ENCODE results near the gene DYNC2LI1. TPM values are rescaled to one million over a fixed set of nuclear protein-coding genes. Genes with fewer than 3 reads are reported as not detected.

DYNC2LI1 gene
- total RNA-seq (2014; rRNA removed; shearing (Covaris generic)) (13.6 and 18.9 TPM in 2 replicates), total RNA-seq (2022) (17.7 and 20.5 TPM in 2 replicates), Bru-seq, nascent RNA (percentile 53 among the genes with signal in this experiment), BruChase-seq, experiment 1, labeled RNA remaining after a 6-hour chase (percentile 51 among the genes with signal in this experiment), BruChase-seq, experiment 2, labeled RNA remaining after a 2-hour chase (percentile 52 among the genes with signal in this experiment)
- long read RNA-seq, transcript DYNC2LI1-201 (13 exons, 1,399 nt), result major isoform, 7 of 19 reads
- long read RNA-seq, transcript DYNC2LI1-210 (13 exons, 1,346 nt), result minor isoform, 6 of 19 reads
- long read RNA-seq, partial matches to known transcripts, result 2 of 19 reads
- long read RNA-seq, other reads (novel, unspliced or antisense), result 4 of 19 reads

GRCh38 chr2:43773876-43774613 is at the start of gene DYNC2LI1:
TSS of gene DYNC2LI1 (plus strand) at chr2:43774039. CDS start at chr2:43774139, 100 bp downstream.
- ChIA-PET CTCF (ENCODE audit: unreplicated experiment) (interaction anchor here (0.6 kb wide), 1 partner anchor 876 kb away, joined by 3 read pairs; no protein-coding TSS in a partner anchor), POLR2A (interaction anchor here (0.7 to 1.2 kb wide), 4 partner anchors 22 to 199 kb away, joined by 3 to 4 read pairs (median 4); no protein-coding TSS in a partner anchor)
- TF ChIP-seq EZH2phosphoT487 (IDR thresholded peaks at IDR 0.05; ENCODE audit: borderline replicate concordance, low read depth, low read length) (no peak), CTCF (conservative IDR thresholded peaks at IDR 0.05; ENCODE audit: low read length) (no peak)
- intact Hi-C loops (cut with micrococcal nuclease; ENCODE audit: unreplicated experiment), result loop anchor here (5.0 kb wide), 1 partner anchor 162 kb away; no protein-coding TSS in a partner anchor
- H3K79me2 ChIP-seq (ENCODE audit: insufficient read depth, low read depth, low read length), result no peaks in the 10 kb centered on the region
- H3K9me3 ChIP-seq (ENCODE audit: low read length), result no peaks in the 10 kb centered on the region
- H2AFZ ChIP-seq (ENCODE audit: low read length), result peak within 1 kb of the TSS; percentile 94
- H3K4me1 ChIP-seq (ENCODE audit: insufficient read depth, low read length, poor library complexity, severe bottlenecking), result peaks cover 8% of the 10 kb centered on the region
- no peaks in the 10 kb centered on the region for H3K36me3 ChIP-seq (ENCODE audit: insufficient read depth, low read length)
- DNase-seq (ENCODE audit: low spot score), result peak; percentile 84
- H3K27ac ChIP-seq (ENCODE audit: low read depth, low read length, poor library complexity, severe bottlenecking), result no peak within 1 kb of the TSS
- BruUV-seq (replicated peaks), result no TSS peak
- H3K4me3 ChIP-seq (ENCODE audit: low read depth, low read length, poor library complexity, severe bottlenecking), result peak within 1 kb of the TSS; percentile 77
- H3K4me2 ChIP-seq (ENCODE audit: low read length), result peak within 1 kb of the TSS; percentile 78
- H3K9me2 ChIP-seq (ENCODE audit: insufficient read depth, low read length), result 0 out of 2 replicates have a peak, but pooled peaks cover 4% of the 10 kb centered on the region
- no peaks in the 10 kb centered on the region for H4K20me1 ChIP-seq (ENCODE audit: insufficient read depth, low read length)

- ChIA-PET CTCF (ENCODE audit: unreplicated experiment) (no interaction called here), POLR2A (no interaction called here)
- H3K36me3 ChIP-seq (ENCODE audit: insufficient read depth, low read length), result no peaks in the 10 kb centered on the region
- intact Hi-C loops (cut with micrococcal nuclease; ENCODE audit: unreplicated experiment), result no loop called here
- no peak overlapping the region for H3K4me2 ChIP-seq (ENCODE audit: low read length)
- no peaks in the 10 kb centered on the region for H3K4me1 ChIP-seq (ENCODE audit: insufficient read depth, low read length, poor library complexity, severe bottlenecking)
- no peak overlapping the region for H3K27ac ChIP-seq (ENCODE audit: low read depth, low read length, poor library complexity, severe bottlenecking)
- H3K79me2 ChIP-seq (ENCODE audit: insufficient read depth, low read depth, low read length), result no peaks in the 10 kb centered on the region
- BruUV-seq (replicated peaks), result no TSS peak
- no peak overlapping the region for H3K4me3 ChIP-seq (ENCODE audit: low read depth, low read length, poor library complexity, severe bottlenecking)
- H4K20me1 ChIP-seq (ENCODE audit: insufficient read depth, low read length), result no peaks in the 10 kb centered on the region
- no peaks in the 10 kb centered on the region for H3K9me3 ChIP-seq (ENCODE audit: low read length)
- DNase-seq (ENCODE audit: low spot score), result no peak
- TF ChIP-seq CTCF (conservative IDR thresholded peaks at IDR 0.05; ENCODE audit: low read length) (no peak), EZH2phosphoT487 (IDR thresholded peaks at IDR 0.05; ENCODE audit: borderline replicate concordance, low read depth, low read length) (no peak)
- no peak overlapping the region for H2AFZ ChIP-seq (ENCODE audit: low read length)
- H3K9me2 ChIP-seq (ENCODE audit: insufficient read depth, low read length), result no peaks in the 10 kb centered on the region
These were observed 48.9 kb upstream of the DYNC2LI1 start for GRCh38 chr2:43724728-43725526.

Measured in OCI-LY7 (cell line).